Epidermal melanocyte (primary cell): ENCODE data around the gene RRP1B.

Source experiments
- DNase-seq: peaks from one replicate; pipeline ENCODE4 v3.0.0; 2011; ENCODE audit warnings: low spot score; ENCODE audit not compliant: insufficient read length

RRP1B gene

GRCh38 chr21:43741423-43742096 lies 82.2 kb downstream of the RRP1B start:
- DNase-seq: no peak

GRCh38 chr21:43743947-43744346 lies 84.6 kb downstream of the RRP1B start:
- DNase-seq: no peak

- DNase-seq: no peak
These were observed 85.4 kb downstream of the RRP1B start for GRCh38 chr21:43744725-43745124.
